PC-3 (cell line): ENCODE results near the gene GMDS. TPM values are rescaled to one million over a fixed set of nuclear protein-coding genes. Genes with fewer than 3 reads are reported as not detected.
A peak's percentile ranks its signal among the peaks of the same experiment; 100 is the strongest.

Experiments used
- ATAC-seq: fragments of 200-7000 bp; cut with Tn5 transposase; 2 replicates; pipeline ENCODE4 v1.9.1; 2020; ENCODE audit warnings: mild to moderate bottlenecking, moderate library complexity
- BruUV-seq: library from RNA; stranded (reverse); fragments of 400-500 nt; replicated peaks from 2 replicates; lab custom pipeline; 2021; lab: Mats Ljungman, UMichigan
- CTCF ChIA-PET: fragments of 300-600 bp; sonication (Branson Sonifier 250); formaldehyde crosslinking; loops from one replicate; lab custom pipeline; 2022; ENCODE audit warnings: antibody characterized with exemption; lab: Charles Lee
- POLR2A ChIA-PET: fragments of 300-600 bp; sonication (Branson Sonifier 250); formaldehyde crosslinking; loops from one replicate; lab custom pipeline; 2022; ENCODE audit warnings: antibody characterized with exemption; ENCODE audit not compliant: unreplicated experiment; lab: Charles Lee
- DNase-seq: peaks from one replicate; pipeline ENCODE4 v3.0.0-alpha.2; 2015
- H2AFZ ChIP-seq: fragments of 300-600 bp; sonication (generic); 2 replicates; pipeline ENCODE4 v1.6.0; 2016; ENCODE audit warnings: antibody characterized with exemption, low read length
- H3F3A ChIP-seq: fragments of 300-600 bp; sonication (generic); one replicate; pipeline ENCODE4 v1.6.0; 2017; ENCODE audit warnings: antibody characterized with exemption, low read length, control low read depth, mild to moderate bottlenecking; ENCODE audit not compliant: unreplicated experiment
- H3K27ac ChIP-seq: fragments of 300-600 bp; sonication (generic); 2 replicates; pipeline ENCODE4 v1.5.1; 2016; ENCODE audit warnings: mild to moderate bottlenecking, low read length
- H3K27me3 ChIP-seq: fragments of 300-600 bp; sonication (generic); 2 replicates; pipeline ENCODE4 v1.6.1; 2016; ENCODE audit warnings: low read length, mixed read lengths
- H3K36me3 ChIP-seq: fragments of 300-600 bp; sonication (generic); 2 replicates; pipeline ENCODE4 v1.6.1; 2016; ENCODE audit warnings: low read depth, mixed run types, low read length, mixed read lengths
- H3K4me1 ChIP-seq: fragments of 300-600 bp; sonication (generic); 2 replicates; pipeline ENCODE4 v1.5.1; 2016; ENCODE audit warnings: low read length; ENCODE audit not compliant: insufficient read depth
- H3K4me2 ChIP-seq: fragments of 300-600 bp; sonication (generic); 2 replicates; pipeline ENCODE4 v1.6.0; 2016; ENCODE audit warnings: low read length
- H3K4me3 ChIP-seq: fragments of 300-600 bp; sonication (generic); 2 replicates; pipeline ENCODE4 v1.5.1; 2016; ENCODE audit warnings: mild to moderate bottlenecking, low read length, mixed read lengths
- H3K79me2 ChIP-seq: fragments of 300-600 bp; sonication (generic); 2 replicates; pipeline ENCODE4 v1.6.1; 2017; ENCODE audit warnings: low read length, mixed read lengths
- H3K9ac ChIP-seq: fragments of 300-600 bp; sonication (generic); 2 replicates; pipeline ENCODE4 v1.6.0; 2016; ENCODE audit warnings: mild to moderate bottlenecking, low read length
- H3K9me2 ChIP-seq: fragments of 300-600 bp; sonication (generic); replicated peaks from 2 replicates; pipeline ENCODE4 v1.6.1; 2016; ENCODE audit warnings: mixed run types, low read length, mixed read lengths
- H3K9me3 ChIP-seq: fragments of 300-600 bp; sonication (generic); 2 replicates; pipeline ENCODE4 v1.6.1; 2016; ENCODE audit warnings: low read length, mixed read lengths
- H4K20me1 ChIP-seq: fragments of 300-600 bp; sonication (generic); 2 replicates; pipeline ENCODE4 v1.6.1; 2016; ENCODE audit warnings: low read length, mixed read lengths
- CTCF ChIP-seq: fragments of 300-600 bp; sonication (generic); conservative IDR thresholded peaks from 2 replicates; pipeline ENCODE4 v1.5.1; 2017; ENCODE audit warnings: antibody characterized with exemption, low read depth, mild to moderate bottlenecking, low read length
- EZH2 ChIP-seq: fragments of 300-600 bp; sonication (generic); IDR thresholded peaks from one replicate; pipeline ENCODE4 v1.6.1; 2017; ENCODE audit warnings: antibody characterized with exemption, mild to moderate bottlenecking, low read length; ENCODE audit not compliant: unreplicated experiment
- EZH2phosphoT487 ChIP-seq: fragments of 300-600 bp; sonication (generic); IDR thresholded peaks from 2 replicates; pipeline ENCODE4 v1.6.1; 2018; ENCODE audit warnings: mild to moderate bottlenecking, antibody characterized with exemption, low read length, borderline replicate concordance
- intact Hi-C: fragments of 100-400 bp; cut with micrococcal nuclease; formaldehyde crosslinking; loops from 2 replicates; pipeline ENCODE4 v1.9.0; 2023
- total RNA-seq: library from RNA; depleted of rRNA; stranded (reverse); fragments of >200 nt; gene quantifications from 2 replicates; pipeline ENCODE4 v1.2.3, GENCODE V29; 2014

Gene GMDS
- total RNA-seq, 1 experiment from 2014 or later = 18.3 TPM

- Histone ChIP-seq H3F3A (no peaks in the 10 kb centered on the region), H4K20me1 (no peaks in the 10 kb centered on the region), H3K9ac (peak overlapping the region; percentile 79), H3K9me3 (no peaks in the 10 kb centered on the region), H3K4me1 (peaks cover 13% of the 10 kb centered on the region; the same call in 1 of the 2 replicates), H3K4me2 (peak overlapping the region; percentile 99), H3K36me3 (no peaks in the 10 kb centered on the region), H3K27ac (no peak overlapping the region), H3K9me2 (no peaks in the 10 kb centered on the region), H3K4me3 (peak overlapping the region; percentile 76), H2AFZ (peak overlapping the region; percentile 99), H3K79me2 (no peaks in the 10 kb centered on the region), H3K27me3 (no peaks in the 10 kb centered on the region)
- intact Hi-C loops = loop anchor here (1.0 to 2.0 kb wide), 2 partner anchors 500 to 592 kb away; no protein-coding TSS in a partner anchor
- DNase-seq = peak; percentile 89
- ChIA-PET POLR2A (no interaction called here), CTCF (no interaction called here)
- BruUV-seq = no TSS peak
- TF ChIP-seq CTCF = peak; percentile 89
- TF ChIP-seq EZH2 = no peak
- ATAC-seq = peak; percentile 95
Measured at GRCh38 chr6:1604158-1605003, 641.0 kb downstream of the GMDS start.

DNA sequence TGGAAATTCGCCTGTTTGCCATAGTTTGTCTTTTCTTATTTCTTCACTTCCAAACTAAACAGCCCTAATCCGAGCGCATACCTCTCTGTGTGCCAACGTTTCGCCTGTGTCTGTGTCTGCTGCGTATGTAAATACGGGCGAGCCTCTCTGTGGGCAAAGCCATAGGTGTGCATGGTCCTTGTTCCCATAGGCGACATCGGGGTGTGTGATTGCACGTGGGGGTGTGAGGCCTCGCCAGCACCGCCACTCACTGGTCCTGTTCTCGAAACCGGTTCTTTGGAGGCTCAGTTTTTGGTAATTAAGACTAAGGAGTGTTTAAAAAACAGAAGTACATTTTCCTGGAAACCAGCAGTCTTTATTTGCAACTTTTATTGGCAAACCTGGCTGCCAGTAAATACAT, 641.7 kb downstream of the GMDS start:
- Histone ChIP-seq H3F3A (no peaks in the 10 kb centered on the region), H3K9me2 (no peaks in the 10 kb centered on the region), H3K79me2 (no peaks in the 10 kb centered on the region), H3K27me3 (no peaks in the 10 kb centered on the region), H3K27ac (no peak overlapping the region), H3K4me1 (peaks cover 9% of the 10 kb centered on the region; the same call in 1 of the 2 replicates), H3K36me3 (no peaks in the 10 kb centered on the region), H2AFZ (peak overlapping the region; percentile 99), H3K9me3 (no peaks in the 10 kb centered on the region), H3K4me2 (peak overlapping the region; percentile 99), H4K20me1 (no peaks in the 10 kb centered on the region), H3K9ac (peak overlapping the region; percentile 79), H3K4me3 (peak overlapping the region; percentile 76; the same call in 1 of the 2 replicates)
- POLR2A ChIA-PET = no interaction called here
- BruUV-seq = no TSS peak
- ATAC-seq (no peak), DNase-seq (no peak)
- no peak for TF ChIP-seq EZH2
- no peak for TF ChIP-seq CTCF
- no peak for TF ChIP-seq EZH2phosphoT487
- CTCF ChIA-PET = no interaction called here
- intact Hi-C loops = loop anchor here (1.0 to 2.0 kb wide), 2 partner anchors 501 to 593 kb away; no protein-coding TSS in a partner anchor

GRCh38 chr6:1602049-1602713, 643.2 kb downstream of the GMDS start:
- H3K4me3 ChIP-seq = no peak overlapping the region
- H2AFZ ChIP-seq = no peak overlapping the region
- no peak overlapping the region for H3K9ac ChIP-seq
- no peak overlapping the region for H3K4me2 ChIP-seq
- no peak overlapping the region for H3K27ac ChIP-seq
- no peaks in the 10 kb centered on the region for H3F3A ChIP-seq
- ATAC-seq (no peak), DNase-seq (no peak)
- CTCF ChIA-PET = no interaction called here
- no peaks in the 10 kb centered on the region for H3K27me3 ChIP-seq
- H3K9me2 ChIP-seq = no peaks in the 10 kb centered on the region
- H3K79me2 ChIP-seq = no peaks in the 10 kb centered on the region
- TF ChIP-seq EZH2phosphoT487 (no peak), CTCF (no peak), EZH2 (no peak)
- POLR2A ChIA-PET = no interaction called here
- H3K4me1 ChIP-seq = peaks cover 22% of the 10 kb centered on the region
- H3K36me3 ChIP-seq = no peaks in the 10 kb centered on the region
- no peaks in the 10 kb centered on the region for H4K20me1 ChIP-seq
- intact Hi-C loops = no loop called here
- H3K9me3 ChIP-seq = no peaks in the 10 kb centered on the region
- no TSS peak for BruUV-seq
